Activated CD8-positive, alpha-beta T cell treated with anti-CD3 and anti-CD28 coated beads, Interleukin-2, amount 10 ng/mL, durations not matched to agents 7 days and 5 days (primary cell): Measurements from ENCODE around the gene PABPN1. TPM values are rescaled to one million over a fixed set of nuclear protein-coding genes. Genes with fewer than 3 reads are reported as not detected.
A peak's percentile ranks its signal among the peaks of the same experiment; 100 is the strongest.

Experiments
- ATAC-seq: fragments of 150-1000 bp; cut with Tn5 transposase; one replicate; pipeline ENCODE4 v1.10.0; 2021; ENCODE audit warnings: moderate library complexity
- CTCF ChIA-PET: fragments of 350-600 bp; sonication (Branson Sonifier 250); formaldehyde crosslinking; loops from one replicate; lab custom pipeline; 2021; ENCODE audit warnings: antibody characterized with exemption; lab: Charles Lee
- POLR2A ChIA-PET: fragments of 350-600 bp; sonication (Branson Sonifier 250); formaldehyde crosslinking; loops from one replicate; lab custom pipeline; 2021; ENCODE audit warnings: antibody characterized with exemption; lab: Charles Lee
- DNase-seq: peaks from one replicate; pipeline ENCODE4 v3.0.0-alpha.2; 2020
- H3K27ac Mint-ChIP-seq: one replicate; pipeline ENCODE4 v1.8.0; 2021; ENCODE audit warnings: mild to moderate bottlenecking, mixed read lengths
- H3K27me3 Mint-ChIP-seq: one replicate; pipeline ENCODE4 v1.8.0; 2021; ENCODE audit warnings: low read depth, mixed read lengths
- H3K36me3 Mint-ChIP-seq: one replicate; pipeline ENCODE4 v1.8.0; 2021; ENCODE audit warnings: low read depth, mixed read lengths
- H3K4me1 Mint-ChIP-seq: one replicate; pipeline ENCODE4 v1.8.0; 2021; ENCODE audit warnings: low read depth, mixed read lengths
- H3K4me3 Mint-ChIP-seq: one replicate; pipeline ENCODE4 v1.8.0; 2021; ENCODE audit warnings: mild to moderate bottlenecking, mixed read lengths
- H3K9me3 Mint-ChIP-seq: one replicate; pipeline ENCODE4 v1.8.0; 2022; ENCODE audit warnings: mixed read lengths; ENCODE audit not compliant: insufficient read depth
- total RNA-seq, 2 experiments: library from RNA; stranded (reverse); gene quantifications; one replicate each; pipeline ENCODE4 v1.2.3, GENCODE V29; 2021

Gene PABPN1
- total RNA-seq, 2 experiments from 2014 or later: 200 to 210 TPM

GRCh38 chr14:23339506-23340268, 18.4 kb downstream of the PABPN1 start:
- POLR2A ChIA-PET: no interaction called here
- peaks cover 5% of the 10 kb centered on the region for H3K36me3 Mint-ChIP-seq
- CTCF ChIA-PET: interaction anchor here (1.6 kb wide), 1 partner anchor 40 kb away, joined by 9 read pairs; no protein-coding TSS in a partner anchor
- DNase-seq (no peak), ATAC-seq (no peak)
- H3K27ac Mint-ChIP-seq: no peak overlapping the region
- H3K4me3 Mint-ChIP-seq: no peak overlapping the region
- H3K27me3 Mint-ChIP-seq: peaks cover 28% of the 10 kb centered on the region
- peaks cover 4% of the 10 kb centered on the region for H3K9me3 Mint-ChIP-seq
- H3K4me1 Mint-ChIP-seq: no peaks in the 10 kb centered on the region

DNA sequence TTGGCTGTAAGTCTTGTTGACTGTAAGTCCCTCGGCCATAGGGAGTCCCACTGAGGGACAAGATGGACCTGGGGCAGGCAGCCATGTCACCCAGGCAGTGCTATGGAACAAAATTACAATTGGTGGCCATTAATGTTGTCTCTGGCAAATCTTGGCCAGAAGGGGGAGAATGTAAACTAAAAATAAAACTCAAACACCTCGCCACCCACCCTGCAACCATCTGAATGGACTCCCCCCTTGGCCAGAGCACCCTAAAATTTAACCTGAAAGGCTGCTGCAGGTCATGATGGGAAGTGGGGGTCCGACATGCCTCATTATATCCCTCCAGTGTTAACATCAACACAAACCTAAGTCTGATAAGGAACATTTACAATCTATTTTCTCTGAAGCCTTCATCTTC, 23.2 kb downstream of the PABPN1 start:
- ChIA-PET CTCF (interaction anchor here (2.5 kb wide), 1 partner anchor 36 kb away, joined by 12 read pairs; no protein-coding TSS in a partner anchor), POLR2A (interaction anchor here (0.7 kb wide), 1 partner anchor 10 kb away, joined by 3 read pairs; no protein-coding TSS in a partner anchor)
- Mint-ChIP-seq H3K4me3 (no peak overlapping the region), H3K27ac (no peak overlapping the region), H3K36me3 (peaks cover 2% of the 10 kb centered on the region), H3K9me3 (peaks cover 4% of the 10 kb centered on the region), H3K27me3 (peaks cover 6% of the 10 kb centered on the region), H3K4me1 (no peaks in the 10 kb centered on the region)
- DNase-seq: no peak
- no peak for ATAC-seq

DNA sequence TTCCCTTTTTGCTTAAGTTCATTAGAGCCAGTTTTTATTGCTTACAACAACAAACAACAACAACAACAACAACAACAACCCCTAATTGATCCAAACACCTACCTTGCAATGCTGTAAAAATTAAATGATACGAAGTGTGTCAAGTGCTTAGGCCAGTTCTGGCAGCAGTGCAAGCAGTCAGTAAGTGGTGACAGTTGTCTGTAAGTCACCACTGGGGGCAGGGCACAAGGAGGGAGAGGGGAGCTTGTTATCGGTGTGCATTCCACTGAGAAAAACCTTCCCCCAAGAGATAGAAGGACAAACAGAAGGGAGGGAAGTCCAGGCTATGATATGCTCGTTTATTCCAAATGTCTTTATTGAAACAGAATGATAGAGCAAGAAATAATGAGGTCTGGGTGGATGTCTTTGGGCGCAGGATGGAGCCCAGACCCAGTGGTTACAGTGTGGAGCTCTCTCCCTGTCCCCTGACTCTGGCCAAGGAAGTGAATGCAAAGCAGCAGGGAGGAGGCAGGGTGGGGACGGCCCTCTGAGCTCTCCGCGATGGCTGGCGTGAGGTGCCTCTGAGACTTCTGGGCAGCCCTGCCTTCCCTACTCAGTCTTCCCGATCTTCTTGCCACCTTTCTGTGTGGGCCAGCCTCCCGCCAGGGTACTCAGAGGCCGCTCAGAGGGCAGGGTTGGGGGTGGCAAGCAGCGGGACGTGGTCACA, 24.9 kb downstream of the PABPN1 start:
- H3K4me3 Mint-ChIP-seq: no peak overlapping the region
- no peak overlapping the region for H3K27ac Mint-ChIP-seq
- H3K36me3 Mint-ChIP-seq: no peaks in the 10 kb centered on the region
- peaks cover 12% of the 10 kb centered on the region for H3K27me3 Mint-ChIP-seq
- H3K9me3 Mint-ChIP-seq: no peaks in the 10 kb centered on the region
- ATAC-seq (no peak), DNase-seq (no peak)
- CTCF ChIA-PET: interaction anchor here (1.0 to 2.0 kb wide), 2 partner anchors 19 to 34 kb away, joined by 4 to 8 read pairs; no protein-coding TSS in a partner anchor
- POLR2A ChIA-PET: no interaction called here
- peaks cover 1% of the 10 kb centered on the region for H3K4me1 Mint-ChIP-seq

GRCh38 chr14:23346693-23347405, 25.6 kb downstream of the PABPN1 start:
- Mint-ChIP-seq H3K4me1 (peaks cover 4% of the 10 kb centered on the region), H3K27me3 (peaks cover 18% of the 10 kb centered on the region), H3K27ac (no peak overlapping the region), H3K36me3 (no peaks in the 10 kb centered on the region), H3K9me3 (no peaks in the 10 kb centered on the region), H3K4me3 (no peak overlapping the region)
- CTCF ChIA-PET: interaction anchor here (2.0 kb wide), 1 partner anchor 33 kb away, joined by 8 read pairs; no protein-coding TSS in a partner anchor
- POLR2A ChIA-PET: no interaction called here
- ATAC-seq: no peak
- no peak for DNase-seq

DNA sequence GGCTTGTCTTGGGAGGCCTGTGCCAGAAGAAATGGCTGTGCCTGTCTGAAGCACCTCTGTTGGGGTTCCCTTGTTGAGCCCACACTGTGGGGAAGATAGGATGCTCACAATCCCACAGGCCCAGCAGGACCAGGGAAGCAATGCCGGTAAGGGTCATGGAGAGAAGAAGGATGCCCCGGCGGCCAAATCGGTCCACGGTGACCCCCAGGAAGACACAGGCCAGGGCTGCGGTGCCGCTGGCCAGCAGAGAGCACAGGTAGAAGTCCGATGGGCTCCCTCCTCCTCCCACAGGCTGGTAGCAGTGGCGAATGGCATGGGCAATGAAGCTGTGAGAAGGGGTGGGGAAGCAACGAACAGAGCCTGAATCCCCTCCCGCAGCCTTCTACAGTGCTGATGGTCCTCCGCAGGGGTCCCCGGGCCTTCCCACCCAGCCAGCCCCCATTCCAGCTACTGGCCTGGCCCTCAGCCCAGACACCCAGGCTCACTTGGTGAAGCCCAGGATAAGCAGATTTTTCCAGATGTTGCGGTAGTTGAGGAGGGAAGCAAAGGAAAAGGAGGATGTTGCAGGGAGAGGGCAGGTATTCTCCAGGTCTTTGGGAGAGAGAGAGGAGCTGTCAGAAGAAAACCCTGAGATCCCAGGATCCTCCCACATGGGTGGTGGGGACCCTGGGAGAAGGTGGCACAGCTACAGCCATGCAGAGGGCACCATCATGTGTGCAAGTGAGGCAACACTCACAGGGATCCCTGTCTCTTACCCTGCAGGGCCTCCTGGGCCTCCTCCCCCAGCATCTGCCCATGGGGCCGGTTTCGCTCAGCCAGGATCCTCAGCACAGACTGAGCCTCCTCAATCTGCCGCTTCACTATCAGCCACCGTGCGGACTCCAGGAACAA, 26.4 kb downstream of the PABPN1 start:
- ATAC-seq (no peak), DNase-seq (no peak)
- no peaks in the 10 kb centered on the region for H3K36me3 Mint-ChIP-seq
- CTCF ChIA-PET: no interaction called here
- no peak overlapping the region for H3K27ac Mint-ChIP-seq
- peaks cover 4% of the 10 kb centered on the region for H3K4me1 Mint-ChIP-seq
- POLR2A ChIA-PET: no interaction called here
- H3K9me3 Mint-ChIP-seq: no peaks in the 10 kb centered on the region
- H3K4me3 Mint-ChIP-seq: no peak overlapping the region
- H3K27me3 Mint-ChIP-seq: peaks cover 18% of the 10 kb centered on the region

DNA sequence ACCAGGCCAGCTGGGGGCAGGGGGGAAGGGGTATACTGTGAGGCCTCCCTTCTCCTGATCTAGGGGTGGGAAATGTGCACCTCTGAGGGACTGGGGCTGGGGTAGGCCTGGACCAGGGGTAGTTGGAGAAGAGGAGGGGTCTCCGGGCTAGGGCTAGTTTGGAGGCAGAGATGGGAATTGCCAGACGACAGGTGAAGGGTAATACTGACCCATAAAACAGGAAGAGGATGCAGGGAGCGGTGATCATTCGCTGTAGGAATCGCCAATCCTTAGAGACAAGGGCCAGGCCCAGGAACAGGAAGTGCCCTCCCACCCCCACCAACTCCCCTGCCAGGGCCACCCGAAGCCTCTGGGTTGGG, 27.0 kb downstream of the PABPN1 start:
- ATAC-seq: no peak
- ChIA-PET POLR2A (no interaction called here), CTCF (no interaction called here)
- peaks cover 9% of the 10 kb centered on the region for H3K4me1 Mint-ChIP-seq
- no peak overlapping the region for H3K27ac Mint-ChIP-seq
- H3K27me3 Mint-ChIP-seq: peaks cover 24% of the 10 kb centered on the region
- no peak overlapping the region for H3K4me3 Mint-ChIP-seq
- H3K36me3 Mint-ChIP-seq: no peaks in the 10 kb centered on the region
- no peaks in the 10 kb centered on the region for H3K9me3 Mint-ChIP-seq
- no peak for DNase-seq

DNA sequence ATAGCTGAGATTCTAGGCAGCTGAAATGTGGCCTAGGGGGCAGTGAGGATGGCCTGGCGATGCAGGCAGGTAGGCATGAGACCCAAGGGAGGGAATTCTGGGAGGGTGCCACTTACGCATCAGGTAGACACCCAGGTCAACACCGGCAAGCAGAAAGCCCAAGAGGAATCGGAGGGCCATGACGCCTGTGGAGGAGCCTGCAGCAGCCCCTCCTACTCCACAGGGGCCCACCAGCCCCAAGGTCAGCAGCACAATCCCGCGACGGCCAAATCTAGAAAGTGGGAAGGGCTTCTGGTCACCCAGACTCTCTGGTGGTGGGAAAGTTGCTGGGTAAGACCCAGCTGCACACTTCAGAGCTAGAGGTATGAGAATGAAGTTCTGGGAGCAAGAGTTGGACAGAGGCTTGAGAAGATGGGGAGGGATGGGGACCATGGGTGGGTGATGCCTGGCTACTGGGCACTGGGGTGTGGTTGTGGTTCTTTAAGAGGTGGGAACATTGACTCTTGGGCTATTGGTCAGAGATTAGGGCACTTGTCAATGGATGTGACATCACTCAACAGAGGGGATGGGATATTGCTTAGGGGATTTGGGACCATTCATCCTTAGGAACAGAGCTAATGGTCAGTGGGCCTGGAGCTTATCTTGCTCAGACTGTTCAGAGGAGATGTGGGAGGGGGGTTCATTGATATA, 28.0 kb downstream of the PABPN1 start:
- no peak overlapping the region for H3K27ac Mint-ChIP-seq
- DNase-seq (no peak), ATAC-seq (no peak)
- no peaks in the 10 kb centered on the region for H3K36me3 Mint-ChIP-seq
- no peaks in the 10 kb centered on the region for H3K9me3 Mint-ChIP-seq
- H3K27me3 Mint-ChIP-seq: peaks cover 32% of the 10 kb centered on the region
- ChIA-PET POLR2A (no interaction called here), CTCF (interaction anchor here (1.2 kb wide), 1 partner anchor 22 kb away, joined by 3 read pairs; no protein-coding TSS in a partner anchor)
- H3K4me3 Mint-ChIP-seq: no peak overlapping the region
- peaks cover 9% of the 10 kb centered on the region for H3K4me1 Mint-ChIP-seq

DNA sequence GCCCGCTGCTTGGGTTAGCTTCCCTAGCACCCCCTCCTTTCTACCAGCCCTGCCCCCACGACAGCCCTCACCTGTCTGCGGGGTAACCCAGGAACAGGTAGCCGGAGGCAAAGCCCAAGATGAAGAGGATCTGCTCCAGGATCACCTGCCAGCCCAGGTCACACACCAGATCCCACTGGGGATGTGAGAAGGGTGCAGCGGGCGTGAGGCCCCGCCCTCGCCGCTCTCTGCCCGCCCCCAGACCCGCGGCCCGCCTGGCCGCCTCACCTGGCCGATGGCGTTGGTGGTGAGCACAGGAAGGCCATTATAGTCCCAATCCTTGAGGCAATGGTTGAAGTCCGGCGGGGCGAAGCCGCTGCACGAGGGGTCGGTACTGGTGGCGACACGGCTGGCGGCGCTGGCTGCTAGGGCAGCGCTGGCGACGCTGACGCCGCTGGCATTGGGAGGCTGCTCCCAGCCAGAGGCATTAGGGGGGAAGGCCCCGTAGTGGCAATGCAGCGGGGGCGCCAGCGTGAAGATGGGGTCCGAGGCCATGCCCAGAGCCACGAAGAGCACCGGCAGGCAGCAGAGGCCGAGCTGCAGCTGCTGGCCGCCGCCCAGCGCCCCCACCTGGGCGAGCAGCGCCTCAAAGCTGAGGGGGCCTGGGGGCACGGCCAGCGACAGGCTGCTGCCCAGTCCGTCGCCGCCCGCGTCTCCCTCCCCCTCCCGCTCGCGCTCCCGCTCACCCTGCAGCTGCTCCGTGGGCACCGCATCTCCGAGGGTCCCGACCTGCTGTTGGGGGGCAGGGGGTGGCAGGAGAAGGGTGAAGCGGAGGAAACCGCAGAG, 30.6 kb downstream of the PABPN1 start:
- DNase-seq (no peak), ATAC-seq (peak; percentile 20)
- no peaks in the 10 kb centered on the region for H3K9me3 Mint-ChIP-seq
- peaks cover 9% of the 10 kb centered on the region for H3K4me1 Mint-ChIP-seq
- no peak overlapping the region for H3K4me3 Mint-ChIP-seq
- CTCF ChIA-PET: interaction anchor here (0.9 to 1.2 kb wide), 4 partner anchors 23 to 75 kb away, joined by 3 to 5 read pairs (median 3); no protein-coding TSS in a partner anchor
- H3K27me3 Mint-ChIP-seq: peaks cover 44% of the 10 kb centered on the region
- H3K36me3 Mint-ChIP-seq: no peaks in the 10 kb centered on the region
- no peak overlapping the region for H3K27ac Mint-ChIP-seq
- POLR2A ChIA-PET: no interaction called here

DNA sequence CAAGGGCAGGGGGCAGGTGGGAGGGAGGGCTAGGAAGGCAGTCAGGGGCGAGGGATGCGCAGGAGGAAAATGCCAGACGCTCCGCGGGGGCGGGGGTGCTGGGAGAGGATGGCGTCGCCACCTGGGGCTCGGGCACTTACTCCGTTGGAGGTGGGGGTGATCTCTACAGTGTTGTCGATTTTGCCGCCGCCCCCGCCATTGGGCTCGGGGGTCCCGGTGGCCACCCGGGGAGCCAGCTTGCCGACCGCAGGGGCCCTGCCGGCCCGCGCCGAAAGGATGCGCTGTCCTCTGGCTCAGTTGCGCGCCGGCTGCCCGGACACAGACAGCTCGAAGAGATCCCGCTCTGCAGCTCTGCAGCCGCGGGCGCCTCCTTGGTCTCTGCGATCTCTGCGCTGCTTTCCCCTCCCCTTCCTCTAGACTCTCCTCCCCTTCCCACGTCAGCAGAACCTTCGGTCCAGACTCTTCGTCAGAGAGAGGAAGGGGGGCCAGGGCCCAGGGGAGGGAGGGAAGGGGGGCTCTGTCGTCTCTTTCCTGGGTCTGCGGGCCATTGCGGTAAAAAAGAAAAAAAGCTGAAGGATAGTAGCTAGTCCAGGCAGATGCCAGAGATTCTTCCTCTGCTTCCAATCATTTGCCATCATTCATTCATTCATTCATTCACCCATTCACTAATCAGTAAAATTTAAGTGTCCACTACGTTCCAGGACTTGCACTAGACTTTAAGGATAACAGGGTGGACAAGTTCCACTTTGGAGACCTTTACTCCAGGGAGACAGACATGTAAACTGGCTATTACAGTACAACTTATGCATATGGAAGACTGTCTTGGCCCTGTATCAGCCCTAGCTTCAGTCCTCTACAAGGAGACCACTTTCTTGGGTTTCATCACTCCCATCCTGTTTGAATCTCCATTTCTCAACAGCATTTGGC, 31.5 kb downstream of the PABPN1 start, which contains the start of gene SLC22A17:
SLC22A17 (minus strand) TSS at position 382 of the 927 bp plus-strand sequence.
- Mint-ChIP-seq H3K36me3 (no peaks in the 10 kb centered on the region), H3K27ac (no peak within 1 kb of the TSS), H3K9me3 (no peaks in the 10 kb centered on the region), H3K4me3 (peak within 1 kb of the TSS; percentile 29), H3K4me1 (peaks cover 9% of the 10 kb centered on the region), H3K27me3 (peaks cover 46% of the 10 kb centered on the region)
- peak; percentile 84 for ATAC-seq
- peak; percentile 56 for DNase-seq
- CTCF ChIA-PET: interaction anchor here (0.9 to 1.3 kb wide), 6 partner anchors 9 to 75 kb away, joined by 3 to 5 read pairs (median 3); no protein-coding TSS in a partner anchor
- POLR2A ChIA-PET: interaction anchor here (1.5 kb wide), 1 partner anchor 41 kb away, joined by 3 read pairs; no protein-coding TSS in a partner anchor
